MM.1S (cell line): ENCODE data around the gene MINDY4.

ENCODE experiments used
- DNase-seq: peaks from one replicate; pipeline ENCODE4 v3.0.0-alpha.2; 2015
- H2AFZ ChIP-seq: fragments of 300-600 bp; sonication (generic); 2 replicates; pipeline ENCODE4 v1.6.0; 2016; ENCODE audit warnings: antibody characterized with exemption, low read length
- H3F3A ChIP-seq: fragments of 300-600 bp; sonication (generic); 2 replicates; pipeline ENCODE4 v1.6.1; 2016; ENCODE audit warnings: mild to moderate bottlenecking, antibody characterized with exemption, low read length, moderate library complexity, mixed read lengths; ENCODE audit not compliant: insufficient read depth
- H3K27ac ChIP-seq: fragments of 300-600 bp; sonication (generic); 2 replicates; pipeline ENCODE4 v1.5.1; 2016; ENCODE audit warnings: mild to moderate bottlenecking, low read length
- H3K27me3 ChIP-seq: fragments of 300-600 bp; sonication (generic); replicated peaks from 2 replicates; pipeline ENCODE4 v1.6.0; 2016; ENCODE audit warnings: low read length; ENCODE audit not compliant: insufficient read depth
- H3K36me3 ChIP-seq: fragments of 300-600 bp; sonication (generic); replicated peaks from 2 replicates; pipeline ENCODE4 v1.6.1; 2016; ENCODE audit warnings: mild to moderate bottlenecking, low read length, mixed read lengths; ENCODE audit not compliant: insufficient read depth
- H3K4me1 ChIP-seq: fragments of 300-600 bp; sonication (generic); 2 replicates; pipeline ENCODE4 v1.6.1; 2016; ENCODE audit warnings: low read length, mixed read lengths
- H3K4me2 ChIP-seq: fragments of 300-600 bp; sonication (generic); 2 replicates; pipeline ENCODE4 v1.6.0; 2016; ENCODE audit warnings: low read depth, low read length
- H3K4me3 ChIP-seq: fragments of 300-600 bp; sonication (generic); 2 replicates; pipeline ENCODE4 v1.5.1; 2016; ENCODE audit warnings: low read length, mixed read lengths
- H3K79me2 ChIP-seq: fragments of 300-600 bp; sonication (generic); 2 replicates; pipeline ENCODE4 v1.6.1; 2016; ENCODE audit warnings: mixed run types, low read length, mixed read lengths
- H3K9ac ChIP-seq: fragments of 300-600 bp; sonication (generic); 2 replicates; pipeline ENCODE4 v1.6.1; 2016; ENCODE audit warnings: low read length, mixed read lengths
- H3K9me2 ChIP-seq: fragments of 300-600 bp; sonication (generic); replicated peaks from 2 replicates; pipeline ENCODE4 v1.6.1; 2016; ENCODE audit warnings: mild to moderate bottlenecking, low read length, mixed read lengths; ENCODE audit not compliant: insufficient read depth
- H3K9me3 ChIP-seq: fragments of 300-600 bp; sonication (generic); replicated peaks from 2 replicates; pipeline ENCODE4 v1.6.1; 2016; ENCODE audit warnings: mild to moderate bottlenecking, low read length, mixed read lengths; ENCODE audit not compliant: insufficient read depth
- H4K20me1 ChIP-seq: fragments of 300-600 bp; sonication (generic); 2 replicates; pipeline ENCODE4 v1.6.1; 2016; ENCODE audit warnings: mild to moderate bottlenecking, low read length, moderate library complexity, mixed read lengths; ENCODE audit not compliant: insufficient read depth
- EZH2 ChIP-seq: fragments of 300-600 bp; sonication (generic); optimal IDR thresholded peaks from 2 replicates; pipeline ENCODE3; 2017; ENCODE audit warnings: low read depth, mild to moderate bottlenecking, antibody characterized with exemption, low read length, mixed read lengths
- EZH2phosphoT487 ChIP-seq: fragments of 300-600 bp; sonication (generic); IDR thresholded peaks from 2 replicates; pipeline ENCODE4 v1.6.1; 2018; ENCODE audit warnings: antibody characterized with exemption, low read length
- TF ChIP-seq, protein P1 (sequence below): fragments of 300-600 bp; sonication (generic); IDR thresholded peaks from 2 replicates; pipeline ENCODE4 v1.5.1; 2016; ENCODE audit warnings: antibody characterized with exemption, low read length, mixed read lengths

The MINDY4 gene

DNA sequence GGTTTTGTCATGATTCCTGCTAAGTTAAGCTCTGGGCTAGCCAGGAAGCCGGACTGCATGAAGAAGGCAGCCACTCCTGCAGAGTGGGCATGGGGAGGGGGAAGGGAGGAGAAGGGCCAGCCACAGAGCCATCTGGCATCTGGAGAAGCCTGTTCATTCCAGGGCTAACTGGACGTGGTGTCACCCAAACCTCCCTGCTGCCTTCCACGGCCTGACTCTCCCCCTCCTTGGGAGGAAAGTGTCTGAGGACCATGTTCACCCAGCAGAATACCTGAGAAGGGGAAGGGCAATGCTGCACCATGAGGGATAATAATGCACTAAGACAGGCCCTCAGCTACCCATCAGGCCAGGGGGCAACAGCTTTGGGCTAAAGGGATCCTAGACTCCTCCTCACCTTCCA is 155.8 kb downstream of the MINDY4 start:
- Histone ChIP-seq H3K36me3 (no peaks in the 10 kb centered on the region), H3K4me1 (no peaks in the 10 kb centered on the region), H3K27ac (no peak overlapping the region), H4K20me1 (no peaks in the 10 kb centered on the region), H3K4me3 (no peak overlapping the region), H3K9me3 (no peaks in the 10 kb centered on the region), H3K9ac (no peak overlapping the region), H3K27me3 (no peaks in the 10 kb centered on the region), H3K79me2 (no peaks in the 10 kb centered on the region), H2AFZ (no peak overlapping the region), H3K9me2 (no peaks in the 10 kb centered on the region), H3F3A (no peaks in the 10 kb centered on the region), H3K4me2 (no peak overlapping the region)
- TF ChIP-seq, protein P1, sequence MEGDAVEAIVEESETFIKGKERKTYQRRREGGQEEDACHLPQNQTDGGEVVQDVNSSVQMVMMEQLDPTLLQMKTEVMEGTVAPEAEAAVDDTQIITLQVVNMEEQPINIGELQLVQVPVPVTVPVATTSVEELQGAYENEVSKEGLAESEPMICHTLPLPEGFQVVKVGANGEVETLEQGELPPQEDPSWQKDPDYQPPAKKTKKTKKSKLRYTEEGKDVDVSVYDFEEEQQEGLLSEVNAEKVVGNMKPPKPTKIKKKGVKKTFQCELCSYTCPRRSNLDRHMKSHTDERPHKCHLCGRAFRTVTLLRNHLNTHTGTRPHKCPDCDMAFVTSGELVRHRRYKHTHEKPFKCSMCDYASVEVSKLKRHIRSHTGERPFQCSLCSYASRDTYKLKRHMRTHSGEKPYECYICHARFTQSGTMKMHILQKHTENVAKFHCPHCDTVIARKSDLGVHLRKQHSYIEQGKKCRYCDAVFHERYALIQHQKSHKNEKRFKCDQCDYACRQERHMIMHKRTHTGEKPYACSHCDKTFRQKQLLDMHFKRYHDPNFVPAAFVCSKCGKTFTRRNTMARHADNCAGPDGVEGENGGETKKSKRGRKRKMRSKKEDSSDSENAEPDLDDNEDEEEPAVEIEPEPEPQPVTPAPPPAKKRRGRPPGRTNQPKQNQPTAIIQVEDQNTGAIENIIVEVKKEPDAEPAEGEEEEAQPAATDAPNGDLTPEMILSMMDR: no peak
- TF ChIP-seq EZH2phosphoT487 (no peak), EZH2 (no peak)
- no peak for DNase-seq

DNA sequence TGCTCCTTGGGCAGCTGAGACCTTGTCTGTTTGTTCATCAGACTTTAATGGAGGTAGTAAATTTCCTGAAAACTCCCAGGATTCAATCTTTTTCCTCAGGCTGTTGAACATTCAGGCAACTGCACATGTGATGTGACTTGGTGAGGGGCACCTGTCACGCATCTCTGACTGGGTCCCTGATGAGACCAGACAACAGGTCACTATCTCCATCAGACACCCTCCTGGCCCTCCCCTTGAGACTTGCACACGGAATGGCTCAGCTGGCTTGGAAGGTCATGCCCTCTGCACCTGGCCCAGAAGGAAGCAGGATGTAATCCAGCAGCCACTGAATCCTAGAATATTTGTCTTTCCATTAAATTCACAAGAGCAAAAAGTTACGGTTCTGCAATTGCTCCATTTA is 156.3 kb downstream of the MINDY4 start:
- Histone ChIP-seq H3K4me2 (no peak overlapping the region), H3K4me3 (no peak overlapping the region), H3K9me2 (no peaks in the 10 kb centered on the region), H3K9ac (no peak overlapping the region), H3K79me2 (no peaks in the 10 kb centered on the region), H3K4me1 (no peaks in the 10 kb centered on the region), H2AFZ (no peak overlapping the region), H3K36me3 (no peaks in the 10 kb centered on the region), H3F3A (no peaks in the 10 kb centered on the region), H4K20me1 (no peaks in the 10 kb centered on the region), H3K27ac (no peak overlapping the region), H3K27me3 (no peaks in the 10 kb centered on the region), H3K9me3 (no peaks in the 10 kb centered on the region)
- no peak for DNase-seq
- no peak for TF ChIP-seq EZH2phosphoT487
- TF ChIP-seq EZH2: no peak
- TF ChIP-seq, protein P1: no peak

DNA sequence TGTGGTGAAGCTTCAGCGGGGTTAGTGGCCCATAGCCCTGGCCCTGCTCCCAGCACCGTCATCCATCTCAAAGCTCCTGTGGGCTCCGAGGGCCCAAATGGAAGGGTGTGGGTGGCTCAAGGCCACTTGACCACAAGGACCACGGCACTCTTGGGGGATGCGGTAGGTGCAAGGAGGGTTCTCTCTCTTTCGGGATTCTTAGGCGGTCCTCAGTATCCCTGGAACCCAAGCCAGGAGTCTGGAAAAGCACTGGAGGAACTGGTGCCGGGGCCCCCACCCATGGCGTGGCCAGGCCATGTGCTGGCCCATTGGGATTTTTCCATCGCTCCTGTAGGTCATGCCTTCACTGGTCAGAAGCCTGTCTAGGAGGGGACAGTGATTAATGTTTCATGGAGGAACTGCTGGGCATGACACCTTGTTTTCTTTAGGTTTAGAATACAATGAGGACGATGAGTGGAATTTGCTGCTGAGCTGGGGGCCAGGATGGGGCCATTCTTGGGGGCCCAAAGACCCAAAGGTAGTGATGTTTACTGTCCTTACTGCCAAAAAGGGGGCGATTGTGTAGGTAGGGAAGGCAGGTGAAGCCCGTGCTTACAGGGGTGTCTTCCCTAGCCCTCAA is 157.1 kb downstream of the MINDY4 start:
- no peak overlapping the region for H3K4me3 ChIP-seq
- no peak overlapping the region for H3K9ac ChIP-seq
- no peak overlapping the region for H2AFZ ChIP-seq
- no peaks in the 10 kb centered on the region for H4K20me1 ChIP-seq
- H3F3A ChIP-seq: no peaks in the 10 kb centered on the region
- no peaks in the 10 kb centered on the region for H3K79me2 ChIP-seq
- DNase-seq: no peak
- no peak overlapping the region for H3K4me2 ChIP-seq
- H3K36me3 ChIP-seq: no peaks in the 10 kb centered on the region
- no peaks in the 10 kb centered on the region for H3K4me1 ChIP-seq
- no peaks in the 10 kb centered on the region for H3K9me2 ChIP-seq
- no peaks in the 10 kb centered on the region for H3K27me3 ChIP-seq
- no peak for TF ChIP-seq EZH2phosphoT487
- TF ChIP-seq, protein P1: no peak
- TF ChIP-seq EZH2: no peak
- H3K9me3 ChIP-seq: no peaks in the 10 kb centered on the region
- no peak overlapping the region for H3K27ac ChIP-seq
